ENCODE results near the gene EXOSC3. TPM values are rescaled to one million over a fixed set of nuclear protein-coding genes. Genes with fewer than 3 reads are reported as not detected.

The EXOSC3 gene
- total and polyA plus RNA-seq, 10 of the 15 experiments (the other 5 are each of a cell fraction or from before 2014, with no cell fraction given), result 8.2 to 161 (median 61.4) TPM

DNA sequence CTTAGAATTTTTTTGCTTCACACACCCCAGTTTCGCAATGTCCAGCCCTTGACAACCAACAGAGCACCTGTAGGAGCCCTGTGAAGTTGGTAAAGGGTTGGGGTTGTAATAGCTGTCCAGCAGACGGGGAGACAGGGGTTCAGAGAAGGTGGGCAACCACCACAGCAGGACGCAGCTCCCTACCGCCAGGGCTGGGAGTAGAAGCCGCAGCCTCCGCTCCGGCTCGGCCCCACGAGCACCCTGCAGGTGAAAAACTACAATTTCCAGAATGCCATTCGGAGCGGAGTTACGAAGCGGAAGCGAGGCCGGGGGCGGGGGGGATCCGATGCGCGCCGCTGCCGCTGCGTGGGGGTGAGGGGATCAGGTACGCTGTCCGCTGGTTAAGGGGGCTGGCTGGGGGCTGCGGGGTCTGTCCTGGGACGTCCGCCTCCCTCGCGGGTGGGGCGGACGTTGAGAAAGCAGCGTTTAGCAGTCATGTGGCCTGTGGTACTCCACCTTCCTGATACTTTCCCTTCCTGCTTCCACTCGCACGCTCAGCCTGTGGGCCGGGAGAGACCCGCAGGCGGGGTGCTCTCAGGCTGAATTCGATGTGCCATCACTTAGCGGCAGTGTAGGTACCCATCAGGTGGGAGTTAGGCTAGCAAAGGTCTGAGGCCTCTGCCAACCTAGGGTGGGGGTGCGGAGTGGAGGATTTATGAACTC is 31.2 kb downstream of the EXOSC3 start, which contains the start of gene TRMT10B (continued):
- TF ChIP-seq WRNIP1 (IDR thresholded peaks at IDR 0.05; ENCODE audit: borderline replicate concordance, low read depth, low read length) (no peak), NR2C1 (IDR thresholded peaks at IDR 0.05) (no peak), NBN (IDR thresholded peaks at IDR 0.05) (no peak), MYB (IDR thresholded peaks at IDR 0.05; ENCODE audit: borderline replicate concordance, low read depth, low read length) (no peak), IKZF1 (conservative IDR thresholded peaks at IDR 0.05) (peak; percentile 77), RELA (IDR thresholded peaks at IDR 0.05; ENCODE audit: borderline replicate concordance, partially characterized antibody) (no peak), JUND (IDR thresholded peaks at IDR 0.05; ENCODE audit: low read depth, low read length) (no peak), NR2F1 (conservative IDR thresholded peaks at IDR 0.05) (no peak), TARDBP (IDR thresholded peaks at IDR 0.05; ENCODE audit: borderline replicate concordance) (no peak), PML (IDR thresholded peaks at IDR 0.05; ENCODE audit: low read length) (0 out of 2 replicates have a peak, but pooled peaks have one; percentile 19), EP300 (IDR thresholded peaks at IDR 0.05; ENCODE audit: borderline replicate concordance in 1 of 2, control insufficient read depth in 1 of 2, low read depth in 2 of 2, low read length in 2 of 2) (no peak), GABPA (IDR thresholded peaks at IDR 0.05; ENCODE audit: low read depth) (peak; percentile 80), SMARCA5 (IDR thresholded peaks at IDR 0.05) (no peak), MYC (IDR thresholded peaks at IDR 0.05; ENCODE audit: insufficient read depth, insufficient read length, insufficient replicate concordance, low read length, severe bottlenecking) (no peak), SRF (IDR thresholded peaks at IDR 0.05; ENCODE audit: low read depth in 2 of 2, low read length in 2 of 2) (no peak), CBFB (IDR thresholded peaks at IDR 0.05; ENCODE audit: low read depth) (no peak), RAD21 (IDR thresholded peaks at IDR 0.05; ENCODE audit: insufficient read depth, low read depth, low read length) (no peak), ESRRA (IDR thresholded peaks at IDR 0.05; ENCODE audit: low read length) (no peak), NFXL1 (IDR thresholded peaks at IDR 0.05; ENCODE audit: borderline replicate concordance) (no peak), SREBF2 (IDR thresholded peaks at IDR 0.05; ENCODE audit: low read length) (no peak), STAT3 (IDR thresholded peaks at IDR 0.05; ENCODE audit: low read depth, low read length) (no peak), CHD4 (IDR thresholded peaks at IDR 0.05) (no peak), RCOR1 (conservative IDR thresholded peaks at IDR 0.05; ENCODE audit: low read depth, low read length) (no peak), RAD51 (IDR thresholded peaks at IDR 0.05) (peak; percentile 74), POU2F2 (IDR thresholded peaks at IDR 0.05; ENCODE audit: borderline replicate concordance, low read depth, low read length) (no peak), SMC3 (IDR thresholded peaks at IDR 0.05; ENCODE audit: borderline replicate concordance, low read length) (no peak)
- TF ChIP-seq, protein P1, sequence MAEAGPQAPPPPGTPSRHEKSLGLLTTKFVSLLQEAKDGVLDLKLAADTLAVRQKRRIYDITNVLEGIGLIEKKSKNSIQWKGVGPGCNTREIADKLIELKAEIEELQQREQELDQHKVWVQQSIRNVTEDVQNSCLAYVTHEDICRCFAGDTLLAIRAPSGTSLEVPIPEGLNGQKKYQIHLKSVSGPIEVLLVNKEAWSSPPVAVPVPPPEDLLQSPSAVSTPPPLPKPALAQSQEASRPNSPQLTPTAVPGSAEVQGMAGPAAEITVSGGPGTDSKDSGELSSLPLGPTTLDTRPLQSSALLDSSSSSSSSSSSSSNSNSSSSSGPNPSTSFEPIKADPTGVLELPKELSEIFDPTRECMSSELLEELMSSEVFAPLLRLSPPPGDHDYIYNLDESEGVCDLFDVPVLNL (IDR thresholded peaks at IDR 0.05; ENCODE audit: low read depth, low read length), result no peak
- TF ChIP-seq, protein P2, sequence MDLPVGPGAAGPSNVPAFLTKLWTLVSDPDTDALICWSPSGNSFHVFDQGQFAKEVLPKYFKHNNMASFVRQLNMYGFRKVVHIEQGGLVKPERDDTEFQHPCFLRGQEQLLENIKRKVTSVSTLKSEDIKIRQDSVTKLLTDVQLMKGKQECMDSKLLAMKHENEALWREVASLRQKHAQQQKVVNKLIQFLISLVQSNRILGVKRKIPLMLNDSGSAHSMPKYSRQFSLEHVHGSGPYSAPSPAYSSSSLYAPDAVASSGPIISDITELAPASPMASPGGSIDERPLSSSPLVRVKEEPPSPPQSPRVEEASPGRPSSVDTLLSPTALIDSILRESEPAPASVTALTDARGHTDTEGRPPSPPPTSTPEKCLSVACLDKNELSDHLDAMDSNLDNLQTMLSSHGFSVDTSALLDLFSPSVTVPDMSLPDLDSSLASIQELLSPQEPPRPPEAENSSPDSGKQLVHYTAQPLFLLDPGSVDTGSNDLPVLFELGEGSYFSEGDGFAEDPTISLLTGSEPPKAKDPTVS (IDR thresholded peaks at IDR 0.05; ENCODE audit: low read depth, low read length), result no peak
- TF ChIP-seq, protein P3, sequence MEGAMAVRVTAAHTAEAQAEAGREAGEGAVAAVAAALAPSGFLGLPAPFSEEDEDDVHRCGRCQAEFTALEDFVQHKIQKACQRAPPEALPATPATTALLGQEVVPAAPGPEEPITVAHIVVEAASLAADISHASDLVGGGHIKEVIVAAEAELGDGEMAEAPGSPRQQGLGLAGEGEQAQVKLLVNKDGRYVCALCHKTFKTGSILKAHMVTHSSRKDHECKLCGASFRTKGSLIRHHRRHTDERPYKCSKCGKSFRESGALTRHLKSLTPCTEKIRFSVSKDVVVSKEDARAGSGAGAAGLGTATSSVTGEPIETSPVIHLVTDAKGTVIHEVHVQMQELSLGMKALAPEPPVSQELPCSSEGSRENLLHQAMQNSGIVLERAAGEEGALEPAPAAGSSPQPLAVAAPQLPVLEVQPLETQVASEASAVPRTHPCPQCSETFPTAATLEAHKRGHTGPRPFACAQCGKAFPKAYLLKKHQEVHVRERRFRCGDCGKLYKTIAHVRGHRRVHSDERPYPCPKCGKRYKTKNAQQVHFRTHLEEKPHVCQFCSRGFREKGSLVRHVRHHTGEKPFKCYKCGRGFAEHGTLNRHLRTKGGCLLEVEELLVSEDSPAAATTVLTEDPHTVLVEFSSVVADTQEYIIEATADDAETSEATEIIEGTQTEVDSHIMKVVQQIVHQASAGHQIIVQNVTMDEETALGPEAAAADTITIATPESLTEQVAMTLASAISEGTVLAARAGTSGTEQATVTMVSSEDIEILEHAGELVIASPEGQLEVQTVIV (IDR thresholded peaks at IDR 0.05; ENCODE audit: borderline replicate concordance, partially characterized antibody), result no peak
